HL-60/S4 treated with phorbol 12-myristate 13-acetate at 8.2 ng/mL for 4 days and 3 days (cell line): ENCODE measurements around the gene NSG1.

Source experiments
- in situ Hi-C: fragments of 300-500 bp; cut with MboI; formaldehyde crosslinking; loops from 2 replicates; pipeline ENCODE4 v1.15.0; 2022; ENCODE audit warnings: low sequenced_read_pairs

NSG1 gene

DNA sequence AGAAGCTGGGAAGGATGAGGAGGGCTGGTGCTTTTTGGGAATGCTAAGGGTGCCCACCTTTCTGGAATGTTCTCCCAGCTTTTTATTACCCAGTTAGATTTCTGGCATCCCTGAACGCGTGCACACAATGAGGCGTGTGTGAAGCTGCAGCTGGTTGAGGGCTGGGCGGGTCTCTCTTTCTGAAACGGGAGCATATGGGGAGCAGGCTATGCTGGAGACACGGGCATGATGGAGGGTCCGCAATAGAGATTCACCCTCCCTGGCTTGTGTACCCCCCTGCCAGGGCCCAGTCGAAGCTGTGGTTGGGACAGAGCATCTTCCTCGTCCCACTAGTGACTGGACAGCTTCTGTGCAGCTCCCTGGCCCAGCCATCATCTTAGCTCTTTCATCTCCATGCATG, 8.5 kb downstream of the NSG1 start:
- in situ Hi-C loops = no loop called here

DNA sequence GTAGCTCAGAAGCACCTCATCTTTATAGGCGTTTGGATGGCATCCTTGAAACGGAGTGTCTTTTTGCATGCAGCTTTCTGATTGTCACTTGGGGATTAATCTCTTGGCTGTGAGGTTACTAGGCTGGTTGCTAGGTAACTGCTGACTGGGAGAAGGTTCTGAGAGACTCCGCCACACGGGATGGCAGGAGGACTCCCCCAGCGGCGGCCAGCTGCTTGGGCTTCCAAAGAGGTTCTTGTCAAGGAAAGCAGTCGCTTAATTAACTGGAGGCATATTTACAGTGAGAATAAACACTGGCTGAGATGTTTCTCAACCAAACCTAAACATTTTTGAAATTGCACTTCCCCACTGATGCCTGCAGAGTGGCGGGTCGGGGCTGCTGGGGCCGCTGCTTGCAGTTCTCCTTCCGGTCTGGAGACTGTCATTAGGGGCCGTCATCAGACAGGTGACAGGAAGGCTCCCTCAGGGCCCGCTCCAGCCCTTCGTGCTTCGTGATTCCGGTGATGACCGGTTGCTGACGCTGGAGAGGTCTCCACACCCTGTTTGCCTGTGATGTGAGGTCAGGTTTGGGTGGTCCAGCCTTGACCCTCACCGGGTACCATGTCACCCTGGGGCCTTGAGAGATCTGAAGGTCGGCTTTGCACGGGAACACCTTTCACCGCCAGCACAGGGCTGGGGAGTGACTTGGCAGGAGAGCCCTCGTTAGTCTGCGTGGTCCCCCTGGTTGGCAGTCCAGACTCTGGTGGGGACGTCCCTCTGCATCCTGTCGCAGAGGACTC, 9.1 kb downstream of the NSG1 start:
- in situ Hi-C loops = no loop called here

DNA sequence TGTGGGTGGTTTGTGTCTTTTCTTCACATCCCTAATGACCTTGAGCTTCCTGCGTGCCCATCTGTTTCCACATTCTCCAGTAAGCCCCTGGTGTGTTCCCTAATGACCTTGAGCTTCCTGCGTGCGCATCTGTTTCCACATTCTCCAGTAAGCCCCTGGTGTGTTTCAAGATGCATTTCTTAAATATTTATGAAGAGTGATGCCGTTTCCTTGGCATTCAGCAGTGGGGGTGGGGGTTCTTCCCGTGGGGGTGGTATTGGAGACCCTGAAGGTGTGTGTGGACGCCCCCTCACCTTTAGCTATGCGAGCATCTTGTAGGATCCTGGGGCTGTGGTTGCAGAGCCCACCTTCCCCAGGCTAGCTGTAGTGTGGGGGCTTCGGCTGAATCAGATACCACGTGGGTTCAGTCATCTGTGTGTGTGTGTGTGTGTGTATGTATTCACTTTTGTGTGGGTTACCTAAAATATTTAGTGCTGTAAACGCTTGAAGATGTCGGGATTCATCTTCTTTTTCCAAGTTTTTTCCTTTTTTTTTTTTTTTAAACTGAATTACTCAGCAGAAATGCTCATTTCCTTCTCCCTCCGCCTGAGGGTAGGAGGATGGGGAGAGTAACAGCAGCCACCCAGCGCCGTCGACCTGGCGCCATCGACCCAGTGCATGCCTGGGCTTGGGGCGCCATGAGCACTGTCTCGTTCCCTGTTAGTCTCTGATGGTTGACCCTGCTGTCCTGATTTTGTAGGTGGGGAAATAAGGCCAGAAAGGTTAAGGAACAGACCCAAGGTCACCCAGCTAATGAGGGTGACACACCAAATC, 9.9 kb downstream of the NSG1 start:
- in situ Hi-C loops = no loop called here

DNA sequence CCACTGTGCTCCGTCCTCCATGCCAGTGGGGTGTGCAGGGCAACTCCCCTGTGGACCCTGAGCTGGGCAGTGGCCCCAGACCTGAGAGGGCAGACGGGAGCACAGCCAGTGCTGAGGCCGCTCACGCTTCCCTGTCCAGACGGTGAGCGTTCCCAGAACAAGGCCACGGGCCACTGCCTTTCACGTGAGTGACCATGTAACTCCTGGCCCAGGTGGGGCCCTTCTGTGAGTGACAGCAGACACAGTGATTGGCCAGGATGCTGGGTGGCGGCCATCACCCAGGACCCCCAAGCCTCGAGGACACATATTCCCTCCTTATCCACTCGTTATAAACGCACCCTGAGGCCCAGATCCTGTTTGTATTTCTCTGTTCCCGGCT, 10.5 kb downstream of the NSG1 start:
- in situ Hi-C loops = no loop called here

DNA sequence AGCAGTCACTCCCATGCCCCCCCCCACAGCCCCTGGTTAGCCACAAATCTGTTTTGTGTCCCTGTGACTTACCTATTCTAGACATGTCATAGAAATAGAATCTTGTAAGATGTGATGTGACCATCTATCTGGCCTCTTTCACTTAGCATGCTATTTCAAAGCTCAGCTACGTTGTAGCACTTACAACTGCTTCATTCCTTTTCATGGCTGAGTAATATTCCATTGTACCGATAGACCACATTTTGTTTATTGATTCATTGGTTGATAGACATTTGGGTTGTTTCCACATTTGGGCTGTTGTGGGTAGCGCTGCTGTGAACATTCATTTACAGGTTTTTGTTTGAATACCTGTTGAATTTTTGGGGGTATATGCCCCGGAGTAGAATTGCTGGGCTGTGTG, 11.5 kb downstream of the NSG1 start:
- in situ Hi-C loops = no loop called here

DNA sequence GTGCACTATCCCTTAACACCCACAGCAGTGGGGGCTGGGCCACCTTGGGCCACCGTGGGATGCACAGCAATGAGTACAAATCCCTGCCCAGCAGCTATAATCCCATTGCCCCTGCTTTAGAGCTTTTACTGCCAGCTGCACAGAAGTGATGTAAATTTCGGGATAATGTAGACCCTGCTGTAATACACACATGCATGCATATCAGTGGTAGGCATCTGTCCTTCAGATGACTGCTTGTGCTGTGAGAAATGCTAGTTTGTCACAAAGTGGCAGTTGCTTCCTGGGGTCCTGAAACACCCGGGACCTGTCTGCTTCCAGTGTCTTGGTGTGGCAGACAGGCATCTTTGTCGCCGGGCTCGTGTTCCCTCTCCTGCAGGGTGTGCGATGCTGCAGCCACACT, 14.1 kb downstream of the NSG1 start:
- in situ Hi-C loops = no loop called here

DNA sequence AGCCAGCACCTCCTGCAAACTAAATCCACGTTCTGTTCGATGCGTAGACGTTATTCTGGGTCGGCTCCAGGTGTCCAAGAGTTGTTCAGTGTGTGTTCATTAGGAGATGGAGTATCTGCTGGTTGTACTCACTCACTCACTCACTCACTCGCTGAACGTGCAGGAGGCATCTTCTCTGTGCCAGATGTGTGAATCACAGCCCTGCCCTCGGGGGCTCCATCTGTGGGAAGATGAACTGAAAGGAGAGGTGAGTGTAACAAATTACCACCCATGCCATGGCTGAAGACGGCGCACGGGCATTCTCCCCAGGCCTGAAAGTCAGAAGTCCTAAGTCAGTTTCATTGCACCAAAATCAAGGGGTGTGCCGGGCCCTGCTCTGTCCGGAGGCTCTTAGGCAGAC, 16.1 kb downstream of the NSG1 start:
- in situ Hi-C loops = no loop called here

DNA sequence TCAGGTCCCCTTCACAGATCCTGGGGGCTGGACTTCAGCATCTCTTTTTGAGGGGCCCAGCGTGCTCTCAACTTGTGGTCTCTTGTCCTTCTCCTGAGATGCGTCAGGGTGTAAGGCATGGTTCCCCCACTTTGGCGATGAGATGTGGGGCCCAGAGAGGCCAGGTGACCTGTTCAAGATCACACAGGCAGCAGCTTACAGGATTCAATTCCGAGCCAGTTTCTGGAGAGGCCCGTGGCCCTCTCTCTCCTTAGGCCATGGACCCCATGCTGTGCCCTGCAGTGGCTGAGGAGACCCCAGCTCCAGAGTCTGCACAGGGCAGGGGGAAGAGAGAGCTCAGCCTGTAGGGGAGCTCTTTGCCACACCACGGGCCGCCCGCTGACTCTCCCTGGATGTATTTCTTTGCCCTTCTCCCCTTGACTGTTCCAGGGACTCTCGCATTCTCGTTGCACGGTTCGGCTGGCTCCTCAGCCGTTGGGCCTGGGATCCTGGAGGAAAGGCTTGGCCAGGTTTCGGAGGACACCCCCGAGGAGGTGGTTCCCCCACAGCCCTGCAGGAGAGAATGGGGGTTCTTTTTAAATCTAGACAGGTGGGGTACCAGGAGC, 18.6 kb downstream of the NSG1 start:
- in situ Hi-C loops = no loop called here

DNA sequence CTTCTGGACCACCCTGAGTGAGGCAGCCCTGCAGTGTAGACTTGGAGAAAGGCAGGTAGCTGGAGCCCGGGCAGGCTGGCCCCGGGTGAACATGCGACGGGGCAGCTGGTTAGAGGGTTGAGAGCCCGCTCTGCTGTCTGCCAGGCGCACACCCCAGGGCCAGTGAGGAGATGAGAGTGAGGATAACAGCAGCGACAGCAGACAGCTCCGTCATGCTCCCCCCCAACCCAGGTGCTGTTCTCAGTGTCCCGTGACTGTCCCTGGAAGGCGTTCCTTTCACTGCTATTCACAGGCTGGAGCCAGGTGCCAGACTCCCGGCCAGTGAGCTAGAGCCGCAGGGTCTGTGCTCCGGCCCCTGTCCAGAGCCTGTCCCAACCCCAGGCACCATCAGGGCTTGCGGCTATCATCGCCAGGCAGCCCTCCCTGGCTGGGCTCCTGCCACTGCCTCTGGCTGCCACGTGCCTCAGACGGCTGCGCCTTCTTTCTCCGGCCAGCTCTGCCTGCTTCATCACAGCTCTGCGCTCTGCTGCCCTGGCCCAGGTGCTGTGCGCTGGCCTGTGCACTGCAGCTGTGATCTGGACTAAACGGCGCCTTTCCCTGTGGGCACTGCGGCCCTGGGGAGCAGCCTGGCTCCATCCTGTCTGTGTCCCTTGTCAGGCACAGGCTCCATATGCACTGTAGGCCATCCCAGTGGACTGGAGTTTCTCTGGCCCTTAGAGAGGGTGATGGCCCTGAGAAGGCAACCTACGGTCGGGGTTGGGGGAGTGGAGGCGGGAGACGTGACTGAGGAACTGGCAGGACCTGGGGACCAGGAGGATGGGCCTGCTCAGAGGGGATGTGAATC, 19.8 kb downstream of the NSG1 start:
- in situ Hi-C loops = no loop called here

DNA sequence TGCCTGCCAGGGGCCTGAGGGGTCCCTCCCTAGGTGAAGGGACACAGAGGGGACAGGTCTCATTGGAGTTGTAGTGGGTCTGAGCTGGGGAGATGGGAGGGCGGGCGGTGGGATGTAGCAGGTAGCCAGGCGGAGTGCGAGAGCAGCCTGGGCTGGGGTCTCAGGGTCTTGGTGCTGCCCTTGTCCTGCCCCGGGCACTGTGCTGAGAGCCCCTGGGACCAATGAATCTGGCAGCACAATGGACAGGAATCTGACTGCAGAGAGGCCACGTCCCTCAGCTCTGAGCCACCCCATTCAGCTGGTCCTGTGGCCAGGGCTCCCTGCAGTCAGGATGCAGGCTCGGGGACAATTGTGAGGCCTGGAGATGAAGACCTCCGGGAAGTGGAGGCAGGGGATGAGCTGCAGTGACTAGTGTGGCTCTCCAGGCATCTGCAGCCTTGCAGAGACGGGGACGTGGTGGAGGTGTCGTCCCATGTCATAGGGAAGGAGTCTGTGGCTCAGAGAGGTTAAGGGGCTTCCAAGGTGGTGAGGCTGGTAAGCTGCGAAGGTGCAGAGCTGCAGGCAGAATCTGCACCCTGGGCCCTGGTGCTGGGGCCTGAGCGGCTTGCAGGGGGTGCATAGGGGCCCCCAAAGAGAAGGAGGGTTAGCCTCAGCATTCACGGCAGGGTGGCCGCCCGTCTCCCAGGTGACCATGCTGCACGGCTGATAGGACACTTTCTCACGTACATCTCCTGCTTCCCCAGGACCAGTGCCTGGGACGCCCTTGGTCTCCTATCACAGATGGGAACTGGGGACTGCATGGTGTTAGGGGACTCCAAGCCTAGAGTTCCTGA, 20.6 kb downstream of the NSG1 start:
- in situ Hi-C loops = no loop called here

DNA sequence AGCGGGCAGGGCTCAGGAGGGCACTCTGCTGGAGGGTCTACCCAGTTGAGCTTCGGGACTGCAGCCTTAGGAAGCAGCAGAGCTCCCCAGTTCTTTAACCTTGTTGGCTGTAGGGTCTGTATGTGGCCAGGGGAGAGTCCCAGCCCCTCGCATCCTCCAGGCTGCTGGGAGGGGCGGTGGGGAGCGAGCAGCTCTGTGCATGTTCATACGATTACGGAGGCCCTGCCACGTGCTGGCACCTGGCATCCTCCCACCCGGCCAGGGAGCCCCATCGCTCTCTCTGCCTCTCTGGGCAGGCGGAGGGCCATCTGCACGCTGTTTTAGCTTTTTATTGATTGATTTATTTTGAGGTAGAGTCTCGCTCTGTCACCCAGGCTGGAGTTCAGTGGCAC, 21.2 kb downstream of the NSG1 start:
- in situ Hi-C loops = no loop called here

DNA sequence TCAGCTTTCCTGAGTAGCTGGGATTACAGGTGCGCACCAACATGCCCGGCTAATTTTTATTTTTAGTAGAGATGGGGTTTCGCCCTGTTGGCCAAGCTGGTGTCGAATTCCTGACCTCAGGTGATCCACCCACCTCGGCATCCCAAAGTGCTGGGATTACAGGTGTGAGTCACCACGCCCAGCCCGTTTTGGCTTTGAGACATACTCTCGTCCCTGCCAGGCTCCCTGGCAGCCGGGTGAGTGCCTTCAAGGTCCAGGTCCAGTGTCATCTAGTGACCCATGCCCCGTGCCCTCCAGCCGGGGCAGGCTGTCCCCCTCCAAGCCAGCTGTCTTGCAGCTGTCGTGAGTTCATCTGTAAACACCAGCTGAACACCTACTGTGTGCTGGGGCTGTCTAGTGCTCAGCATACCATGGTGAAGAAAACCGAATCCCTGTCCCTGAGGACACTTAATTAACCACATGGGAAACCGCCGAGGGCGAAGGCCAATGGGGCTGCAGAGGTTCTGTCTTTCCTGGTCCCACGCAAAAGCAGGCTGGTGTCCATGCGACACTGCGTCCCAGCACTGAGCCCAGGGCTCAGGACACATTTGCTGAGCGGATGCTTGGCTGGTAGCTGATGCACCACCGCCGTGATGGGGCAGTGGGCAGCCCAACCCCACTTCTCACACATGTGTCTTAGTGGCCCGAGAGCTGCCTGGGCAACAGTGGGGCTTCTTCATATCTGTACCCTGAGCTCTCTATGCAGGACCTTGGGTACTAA, 21.9 kb downstream of the NSG1 start:
- in situ Hi-C loops = no loop called here

DNA sequence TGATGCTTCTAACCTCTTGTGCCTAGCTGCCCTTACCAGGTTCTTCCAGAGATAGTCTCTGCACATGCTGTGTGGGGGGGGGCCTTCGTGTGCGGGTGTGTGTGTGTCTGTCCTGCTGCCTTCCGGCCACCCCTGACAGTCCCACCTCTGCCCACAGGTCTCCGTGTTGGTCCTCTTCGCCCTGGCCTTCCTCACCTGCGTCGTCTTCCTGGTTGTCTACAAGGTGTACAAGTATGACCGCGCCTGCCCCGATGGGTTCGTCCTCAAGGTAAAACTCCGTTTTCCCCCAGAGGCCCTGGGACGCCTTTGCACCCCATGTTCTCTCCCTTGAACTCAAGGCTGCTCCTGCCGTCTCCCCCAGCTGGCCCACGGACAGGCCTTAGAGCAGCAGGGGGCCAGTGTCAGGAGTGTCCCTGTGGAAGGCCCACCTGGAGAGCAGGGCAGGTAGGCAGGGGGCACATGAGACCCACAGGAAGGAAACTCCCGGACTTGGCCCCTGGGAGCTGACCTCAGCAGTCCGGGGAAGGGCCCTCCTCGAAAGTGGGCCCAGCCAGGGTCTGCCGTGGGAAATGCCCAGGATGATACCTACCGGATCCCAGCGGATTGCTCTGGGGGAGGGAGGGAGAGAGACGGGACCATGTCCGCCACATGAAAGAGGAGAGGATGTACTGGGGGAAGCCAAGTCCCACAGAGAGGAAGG, 22.7 kb downstream of the NSG1 start:
- in situ Hi-C loops = no loop called here

DNA sequence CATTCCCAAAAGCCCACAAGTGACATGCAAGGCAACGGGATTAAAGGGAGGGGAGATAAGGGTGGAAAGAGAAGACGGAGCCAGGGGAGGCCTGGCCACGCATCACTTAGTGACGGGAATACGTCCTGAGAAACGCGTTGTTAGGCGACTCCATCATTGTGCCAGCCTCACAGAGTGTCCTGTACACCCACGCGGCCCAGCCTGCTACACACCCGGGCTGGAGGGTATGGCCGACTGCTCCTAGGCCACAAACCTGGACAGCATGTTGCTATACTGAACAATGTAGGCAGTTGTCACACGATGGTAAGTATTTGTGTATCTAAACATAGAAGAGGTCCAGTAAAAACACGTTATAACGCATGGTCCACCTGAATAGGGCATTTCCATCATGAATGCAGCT, 23.4 kb downstream of the NSG1 start:
- in situ Hi-C loops = no loop called here

DNA sequence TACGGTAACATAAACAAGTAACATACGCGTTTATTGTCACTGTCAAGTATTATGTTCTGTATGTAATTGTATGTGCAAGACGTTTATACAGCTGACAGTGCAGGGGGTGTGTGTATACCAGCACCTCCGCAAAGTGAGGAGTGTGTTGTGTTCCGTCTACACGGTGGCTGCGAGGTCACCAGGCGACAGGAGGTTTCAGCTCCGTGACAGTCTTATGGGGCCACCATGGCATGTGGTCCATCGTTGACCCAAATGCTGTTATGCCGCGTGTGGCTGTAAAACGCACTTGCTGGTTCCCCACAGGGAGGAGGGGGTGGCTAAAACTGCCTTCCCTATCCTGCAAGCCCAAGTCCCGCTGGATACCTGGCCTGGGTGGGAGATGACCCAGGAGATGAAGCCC, 25.0 kb downstream of the NSG1 start:
- in situ Hi-C loops = no loop called here

DNA sequence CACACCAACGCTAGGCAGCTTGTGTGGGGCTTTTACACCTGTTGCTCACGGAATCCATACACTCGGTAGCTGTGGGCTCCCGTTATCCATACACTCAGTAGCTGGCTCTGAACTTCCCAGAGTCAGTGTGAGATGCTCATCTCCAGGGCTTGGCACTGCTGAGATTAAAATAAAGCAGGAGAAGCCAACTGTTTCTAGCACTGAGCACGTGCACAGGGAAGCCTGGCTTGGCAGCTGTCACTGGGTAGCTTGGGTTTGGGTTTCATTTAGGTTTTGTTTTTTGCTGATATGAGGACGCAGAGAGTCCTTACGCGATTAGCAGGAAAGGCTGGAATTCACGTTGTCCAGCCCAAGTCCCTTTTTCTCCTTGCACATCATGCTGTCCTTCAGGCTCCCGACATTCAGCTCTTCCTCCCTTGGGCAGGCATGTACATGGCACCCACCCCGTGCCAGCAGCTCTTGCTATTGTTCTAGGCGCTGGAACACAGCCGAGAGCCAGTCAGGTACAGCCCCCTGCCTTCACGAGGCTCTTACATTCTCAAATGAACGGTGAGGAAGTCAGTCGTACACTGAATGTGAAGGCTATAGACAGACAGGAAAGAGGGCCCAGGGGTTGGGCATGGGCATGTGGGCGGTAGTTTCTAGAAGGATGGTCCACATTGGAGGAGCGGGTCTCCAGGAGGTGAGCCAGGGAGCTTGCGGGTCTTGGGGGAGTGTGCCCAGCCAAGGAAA, 25.9 kb downstream of the NSG1 start:
- in situ Hi-C loops = no loop called here

DNA sequence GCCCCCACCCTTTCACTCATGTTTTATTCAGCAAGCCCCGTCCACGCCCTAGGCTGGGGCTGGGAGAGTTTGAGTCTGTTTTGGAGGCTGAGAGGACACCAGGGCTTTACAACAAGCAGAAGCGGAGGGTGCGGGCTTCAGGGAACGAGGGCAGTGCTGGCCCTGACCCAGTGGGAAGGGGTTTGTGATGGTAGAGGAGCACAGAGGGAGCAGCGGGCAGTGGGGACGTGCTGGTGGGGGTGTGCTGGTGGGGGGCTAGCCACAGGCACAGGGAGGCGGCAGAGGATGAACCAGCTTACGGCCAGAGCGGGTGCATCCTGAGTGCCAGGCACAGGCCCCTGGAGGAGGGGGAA, 26.4 kb downstream of the NSG1 start:
- in situ Hi-C loops = no loop called here

DNA sequence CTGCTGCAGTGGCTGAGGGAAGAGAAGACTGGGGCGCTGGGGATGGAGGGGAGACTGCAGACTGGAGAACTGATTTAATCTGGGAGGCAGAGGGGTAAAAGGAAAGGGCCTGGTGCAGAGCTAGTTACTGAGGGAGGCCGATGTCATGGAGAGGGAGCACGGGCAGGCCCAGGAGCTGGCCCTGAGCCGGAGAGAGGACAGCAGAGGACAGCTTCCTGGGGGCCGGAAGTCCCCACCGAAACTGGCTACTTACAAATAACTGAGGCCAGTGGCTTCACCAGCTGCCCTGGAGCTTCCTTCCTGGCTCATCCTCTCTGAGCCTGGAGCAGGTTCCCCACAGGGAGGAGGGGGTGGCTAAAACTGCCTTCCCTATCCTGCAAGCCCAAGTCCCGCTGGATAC, 26.9 kb downstream of the NSG1 start:
- in situ Hi-C loops = no loop called here
